ENCODE data around the gene ECHS1. TPM values are rescaled to one million over a fixed set of nuclear protein-coding genes. Genes with fewer than 3 reads are reported as not detected.

The ECHS1 gene
- total and polyA plus RNA-seq, 10 donors, result 29.8 to 81.2 (median 45.8) TPM

DNA sequence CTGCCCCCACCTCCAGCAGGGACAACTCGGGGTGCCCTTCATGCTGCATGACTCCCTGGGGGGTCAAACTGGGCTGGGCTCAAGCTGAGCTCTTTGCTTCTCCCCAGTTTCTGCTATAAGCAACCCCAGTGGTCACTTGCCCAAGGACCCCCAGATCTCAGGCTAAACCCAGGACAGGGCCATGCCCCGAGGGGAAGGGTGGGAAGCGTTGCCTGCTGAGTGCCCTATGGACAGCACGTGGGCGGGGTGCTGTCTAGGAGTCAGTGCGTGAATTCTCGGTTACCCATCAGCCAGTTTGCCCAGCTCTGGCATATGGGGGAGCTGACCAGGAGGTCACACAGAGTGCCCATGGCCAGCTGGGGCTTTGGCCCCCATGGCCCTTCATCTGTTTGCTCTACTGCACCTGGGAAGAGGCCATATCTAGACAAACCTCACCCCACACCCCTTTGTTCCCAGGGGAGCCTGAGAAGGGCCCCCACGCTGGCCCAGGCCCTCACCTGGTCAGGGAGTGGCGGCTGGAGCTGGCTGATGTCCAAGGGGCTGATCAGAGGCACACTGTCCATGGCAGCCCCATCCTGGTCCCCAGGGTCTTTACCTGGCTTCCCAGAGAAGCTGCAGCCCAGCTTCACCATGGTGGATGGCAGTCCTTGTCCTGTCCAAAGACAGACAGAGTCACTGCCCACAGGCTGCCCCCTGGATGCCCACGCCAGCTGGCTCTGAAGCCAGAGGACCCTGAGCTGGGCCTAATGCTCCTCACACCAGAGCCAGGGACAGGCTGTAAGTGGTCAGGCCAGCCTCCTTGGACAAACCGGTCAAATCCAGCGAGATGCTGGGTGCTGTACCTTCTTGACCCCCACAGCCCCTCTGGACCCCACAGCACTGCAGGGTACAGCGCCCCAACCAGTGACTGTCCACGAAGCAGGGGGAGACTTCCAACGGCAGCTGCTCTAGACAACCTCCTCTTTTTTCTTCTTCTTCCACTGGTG, 44.5 kb downstream of the ECHS1 start:
- no peaks in the 10 kb centered on the region for H3K9me3 ChIP-seq
- H3K4me3 ChIP-seq, result no peak overlapping the region
- DNase-seq, result no peak
- intact Hi-C loops (cut with DNase I; ENCODE audit: low total_unique reads), result no loop called here
- no peaks in the 10 kb centered on the region for H3K36me3 ChIP-seq
- 79 to 90% (median 83%) methylated on average over 10 to 15 of the region's 15 CpGs for WGBS, 5 donors
- H3K27ac ChIP-seq, result no peak overlapping the region
- TF ChIP-seq POLR2AphosphoS5 (IDR thresholded peaks at IDR 0.05), result no peak
- TF ChIP-seq, protein P1, sequence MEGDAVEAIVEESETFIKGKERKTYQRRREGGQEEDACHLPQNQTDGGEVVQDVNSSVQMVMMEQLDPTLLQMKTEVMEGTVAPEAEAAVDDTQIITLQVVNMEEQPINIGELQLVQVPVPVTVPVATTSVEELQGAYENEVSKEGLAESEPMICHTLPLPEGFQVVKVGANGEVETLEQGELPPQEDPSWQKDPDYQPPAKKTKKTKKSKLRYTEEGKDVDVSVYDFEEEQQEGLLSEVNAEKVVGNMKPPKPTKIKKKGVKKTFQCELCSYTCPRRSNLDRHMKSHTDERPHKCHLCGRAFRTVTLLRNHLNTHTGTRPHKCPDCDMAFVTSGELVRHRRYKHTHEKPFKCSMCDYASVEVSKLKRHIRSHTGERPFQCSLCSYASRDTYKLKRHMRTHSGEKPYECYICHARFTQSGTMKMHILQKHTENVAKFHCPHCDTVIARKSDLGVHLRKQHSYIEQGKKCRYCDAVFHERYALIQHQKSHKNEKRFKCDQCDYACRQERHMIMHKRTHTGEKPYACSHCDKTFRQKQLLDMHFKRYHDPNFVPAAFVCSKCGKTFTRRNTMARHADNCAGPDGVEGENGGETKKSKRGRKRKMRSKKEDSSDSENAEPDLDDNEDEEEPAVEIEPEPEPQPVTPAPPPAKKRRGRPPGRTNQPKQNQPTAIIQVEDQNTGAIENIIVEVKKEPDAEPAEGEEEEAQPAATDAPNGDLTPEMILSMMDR (IDR thresholded peaks at IDR 0.05 in 8 of 11, conservative IDR thresholded peaks at IDR 0.05 in 3 of 11), result no peak
- no peak for TF ChIP-seq POLR2A (IDR thresholded peaks at IDR 0.05)
- H3K27me3 ChIP-seq (replicated peaks in 1 of 7), result peaks cover 3 to 87% (median 56%) of the 10 kb centered on the region in 7 donors
- H3K4me1 ChIP-seq, result peaks cover 7 to 38% (median 31%) of the 10 kb centered on the region in 6 donors

DNA sequence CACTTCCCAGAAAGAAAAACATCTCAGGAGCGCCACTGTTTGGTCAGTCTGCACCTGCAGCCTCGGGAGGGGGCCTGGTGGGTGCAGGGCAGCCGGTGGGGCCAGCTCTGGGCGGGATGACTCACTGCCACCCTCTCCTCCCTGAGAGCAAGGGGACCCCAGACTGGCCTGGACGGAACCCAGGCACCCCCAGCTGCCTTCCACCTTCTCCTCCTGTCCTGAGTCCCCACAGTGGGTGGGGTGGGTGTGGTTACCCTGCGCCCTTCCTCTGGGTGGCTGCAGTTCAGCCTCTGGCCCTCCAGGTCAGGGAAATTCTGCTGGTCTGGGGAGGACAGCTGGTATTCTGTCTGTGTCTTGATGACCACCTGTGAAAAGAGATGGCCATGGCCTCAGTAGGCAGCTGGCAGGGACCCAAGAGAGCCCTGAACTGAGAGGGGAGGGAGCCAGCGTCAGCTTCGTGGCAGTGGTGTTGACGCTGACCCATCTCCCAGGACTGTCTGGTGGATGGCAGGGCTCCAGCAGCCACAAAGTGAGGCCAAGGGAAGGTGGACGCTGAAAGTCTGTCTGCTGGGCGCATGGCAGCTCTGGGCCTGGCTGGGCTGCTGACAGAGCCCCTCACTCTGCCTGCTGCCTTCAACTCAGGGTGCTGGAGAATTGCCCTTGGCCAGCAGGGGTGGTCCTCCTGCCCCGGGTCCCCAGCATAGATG, 45.4 kb downstream of the ECHS1 start:
- no peak overlapping the region for H3K4me3 ChIP-seq
- peaks cover 3 to 88% (median 55%) of the 10 kb centered on the region in 7 donors for H3K27me3 ChIP-seq (replicated peaks in 1 of 7)
- 28 to 61% (median 53%) methylated on average over 6 to 12 of the region's 12 CpGs for WGBS, 5 donors
- peaks cover 7 to 38% (median 31%) of the 10 kb centered on the region in 6 donors for H3K4me1 ChIP-seq
- TF ChIP-seq POLR2AphosphoS5 (IDR thresholded peaks at IDR 0.05) (no peak), POLR2A (IDR thresholded peaks at IDR 0.05) (no peak)
- TF ChIP-seq, protein P1 (IDR thresholded peaks at IDR 0.05 in 8 of 11, conservative IDR thresholded peaks at IDR 0.05 in 3 of 11), result no peak
- no peak for DNase-seq
- H3K36me3 ChIP-seq, result no peaks in the 10 kb centered on the region
- intact Hi-C loops (cut with DNase I; ENCODE audit: low total_unique reads), result no loop called here
- H3K27ac ChIP-seq, result no peak overlapping the region
- H3K9me3 ChIP-seq, result no peaks in the 10 kb centered on the region

DNA sequence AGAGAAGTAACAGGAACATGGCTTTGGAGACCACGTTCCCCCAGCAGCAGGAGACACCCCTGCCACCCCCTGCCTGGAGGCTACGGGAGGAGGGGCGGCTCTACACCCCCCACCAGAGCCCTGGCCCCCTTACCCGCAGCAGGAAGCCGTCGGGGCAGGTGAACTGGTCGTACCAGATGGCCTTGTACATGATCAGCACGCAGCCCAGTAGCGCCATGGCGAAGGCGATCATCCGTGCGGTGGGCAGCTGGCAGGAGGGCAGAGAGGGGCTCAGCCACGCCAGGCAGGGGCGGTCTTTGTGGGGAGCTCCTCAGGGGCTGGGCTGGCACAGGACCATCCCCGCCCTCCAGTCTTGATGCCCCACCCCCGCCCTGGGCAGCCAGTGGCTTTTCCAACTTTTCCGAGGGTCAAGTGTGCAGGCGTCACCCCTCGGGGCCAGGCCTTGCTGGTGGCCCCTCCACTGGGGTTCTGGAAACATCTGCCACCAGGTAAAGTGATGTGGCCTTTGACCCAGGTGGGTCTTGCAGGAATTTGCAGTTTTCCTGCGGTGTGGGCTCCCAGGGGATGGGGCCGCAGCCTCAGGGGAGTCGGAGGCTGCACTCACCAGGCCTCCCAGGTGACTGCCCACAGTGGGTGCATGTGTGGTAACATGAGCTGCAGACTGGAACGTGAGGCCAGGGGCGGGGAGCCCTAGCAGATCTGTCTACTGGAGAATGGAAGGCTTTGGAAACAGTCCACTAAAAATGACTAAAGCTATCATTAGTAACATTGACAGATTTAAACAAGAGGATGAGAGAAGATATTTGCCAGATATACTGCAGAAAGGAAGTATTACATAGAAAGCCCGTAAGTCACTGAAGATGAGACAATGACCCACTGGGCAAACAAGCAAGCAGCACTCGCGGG, 46.2 kb downstream of the ECHS1 start:
- no peaks in the 10 kb centered on the region for H3K9me3 ChIP-seq
- DNase-seq, result no peak
- no peak for TF ChIP-seq POLR2AphosphoS5 (IDR thresholded peaks at IDR 0.05)
- TF ChIP-seq POLR2A (IDR thresholded peaks at IDR 0.05), result no peak
- TF ChIP-seq, protein P1 (IDR thresholded peaks at IDR 0.05 in 8 of 11, conservative IDR thresholded peaks at IDR 0.05 in 3 of 11), result no peak
- WGBS, 5 donors, result 30 to 39% (median 34%) methylated on average over 17 to 28 of the region's 28 CpGs
- H3K4me1 ChIP-seq, result peaks cover 7 to 38% (median 31%) of the 10 kb centered on the region in 6 donors
- no peak overlapping the region for H3K27ac ChIP-seq
- intact Hi-C loops (cut with DNase I; ENCODE audit: low total_unique reads), result no loop called here
- H3K36me3 ChIP-seq, result no peaks in the 10 kb centered on the region
- peaks cover 3 to 80% (median 52%) of the 10 kb centered on the region in 7 donors for H3K27me3 ChIP-seq (replicated peaks in 1 of 7)
- no peak overlapping the region for H3K4me3 ChIP-seq

All from spleen (tissue), 11 donors.